ENCODE measurements around the gene ITGA7.

DNA sequence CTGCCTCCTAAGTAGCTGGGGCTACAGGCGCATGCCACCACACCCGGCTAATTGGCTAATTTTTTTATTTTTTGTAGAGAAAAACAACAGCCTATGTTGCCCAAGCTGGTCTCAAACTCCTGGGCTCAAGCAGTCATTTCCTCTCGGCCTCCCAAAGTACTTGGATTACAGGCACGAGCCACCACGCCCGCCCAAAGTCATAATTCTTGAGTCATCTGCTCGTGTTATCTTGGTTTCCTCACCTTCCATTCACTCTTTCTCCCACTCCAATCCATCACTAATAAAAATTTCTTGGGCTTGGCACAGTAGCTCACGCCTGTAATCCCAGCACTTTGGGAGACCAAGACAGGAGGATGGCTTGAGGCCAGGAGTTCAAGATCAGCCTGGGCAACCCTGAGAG, 32.0 kb downstream of the ITGA7 start:
- TF ChIP-seq, protein P1, sequence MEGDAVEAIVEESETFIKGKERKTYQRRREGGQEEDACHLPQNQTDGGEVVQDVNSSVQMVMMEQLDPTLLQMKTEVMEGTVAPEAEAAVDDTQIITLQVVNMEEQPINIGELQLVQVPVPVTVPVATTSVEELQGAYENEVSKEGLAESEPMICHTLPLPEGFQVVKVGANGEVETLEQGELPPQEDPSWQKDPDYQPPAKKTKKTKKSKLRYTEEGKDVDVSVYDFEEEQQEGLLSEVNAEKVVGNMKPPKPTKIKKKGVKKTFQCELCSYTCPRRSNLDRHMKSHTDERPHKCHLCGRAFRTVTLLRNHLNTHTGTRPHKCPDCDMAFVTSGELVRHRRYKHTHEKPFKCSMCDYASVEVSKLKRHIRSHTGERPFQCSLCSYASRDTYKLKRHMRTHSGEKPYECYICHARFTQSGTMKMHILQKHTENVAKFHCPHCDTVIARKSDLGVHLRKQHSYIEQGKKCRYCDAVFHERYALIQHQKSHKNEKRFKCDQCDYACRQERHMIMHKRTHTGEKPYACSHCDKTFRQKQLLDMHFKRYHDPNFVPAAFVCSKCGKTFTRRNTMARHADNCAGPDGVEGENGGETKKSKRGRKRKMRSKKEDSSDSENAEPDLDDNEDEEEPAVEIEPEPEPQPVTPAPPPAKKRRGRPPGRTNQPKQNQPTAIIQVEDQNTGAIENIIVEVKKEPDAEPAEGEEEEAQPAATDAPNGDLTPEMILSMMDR (IDR thresholded peaks at IDR 0.05 in 4 of 5, conservative IDR thresholded peaks at IDR 0.05 in 1 of 5): no peak
- no peak for TF ChIP-seq POLR2A (IDR thresholded peaks at IDR 0.05)
